ENCODE data around the gene UCP3.

DNA sequence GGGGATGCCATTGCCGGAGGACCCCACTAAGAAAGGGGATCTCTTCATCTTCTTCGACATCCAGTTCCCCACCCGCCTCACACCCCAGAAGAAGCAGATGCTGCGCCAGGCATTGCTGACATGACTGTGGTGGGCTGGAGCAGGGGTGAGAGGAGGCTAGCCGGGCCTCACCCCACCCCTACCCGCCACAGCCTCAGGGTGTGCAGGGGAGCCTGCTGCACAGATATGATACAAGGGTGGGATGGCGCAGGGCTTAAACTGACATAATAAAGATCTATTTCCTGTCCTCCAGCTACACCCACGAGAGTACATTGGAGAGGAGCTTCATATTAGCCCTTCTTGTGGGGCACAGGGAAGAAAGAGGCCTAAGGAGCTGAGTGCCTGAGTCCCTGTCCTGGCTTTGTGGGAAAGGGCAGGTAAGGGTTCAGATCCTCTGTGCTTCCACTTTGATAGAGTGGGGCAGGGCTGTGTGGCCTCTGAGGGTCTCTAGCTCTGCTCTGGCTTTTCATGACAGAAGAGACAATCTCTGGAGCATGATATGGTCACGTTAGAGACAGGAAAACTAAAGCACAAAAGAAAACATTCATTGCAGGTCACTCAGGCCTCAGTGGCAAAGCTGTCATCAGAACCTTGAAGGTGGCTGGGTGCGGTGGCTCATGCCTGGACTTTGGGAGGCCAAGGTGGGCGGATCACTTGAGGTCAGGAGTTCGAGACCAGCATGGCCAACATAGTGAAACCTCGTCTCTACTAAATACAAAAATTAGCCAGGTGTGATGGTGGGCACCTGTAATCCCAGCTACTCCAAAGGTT, 38.7 kb downstream of the UCP3 start:
- no peak for TF ChIP-seq GATA2 (IDR thresholded peaks at IDR 0.05; ENCODE audit: low read depth, low read length)
- no peak for TF ChIP-seq GATA3 (IDR thresholded peaks at IDR 0.05; ENCODE audit: low read depth, low read length)

All from SH-SY5Y (cell line).